Mesothelial cell of epicardium (in vitro differentiated cells): ENCODE data around the gene CDX2. TPM values are rescaled to one million over a fixed set of nuclear protein-coding genes. Genes with fewer than 3 reads are reported as not detected.
"Not testable (repeated sequence)": the region's sequence is repeated elsewhere in the genome, so short reads cannot be mapped to it uniquely, and the experiment has no call there.

ENCODE experiments used
- DNase-seq, 2 experiments: peaks; one replicate each; pipeline ENCODE4 v3.0.0; 2021; ENCODE audit warnings: low spot score in 2 of 2; ENCODE audit not compliant: unreplicated experiment in 2 of 2
- H3K27ac Mint-ChIP-seq: 2 replicates; pipeline ENCODE4 v1.8.0; 2021; ENCODE audit warnings: mixed read lengths
- H3K27me3 Mint-ChIP-seq: 2 replicates; pipeline ENCODE4 v1.8.0; 2021; ENCODE audit warnings: low read depth, mixed read lengths
- H3K36me3 Mint-ChIP-seq: 2 replicates; pipeline ENCODE4 v1.8.0; 2021; ENCODE audit warnings: mixed read lengths
- H3K4me1 Mint-ChIP-seq: 2 replicates; pipeline ENCODE4 v1.8.0; 2021; ENCODE audit warnings: mixed read lengths
- H3K4me3 Mint-ChIP-seq: 2 replicates; pipeline ENCODE4 v1.8.0; 2021; ENCODE audit warnings: mild to moderate bottlenecking, moderate library complexity, mixed read lengths
- H3K9me3 Mint-ChIP-seq: 2 replicates; pipeline ENCODE4 v1.8.0; 2021; ENCODE audit warnings: mixed read lengths
- CTCF ChIP-seq: fragments of 200-600 bp; sonication (generic); IDR thresholded peaks from one replicate; pipeline ENCODE4 v1.5.0; 2021; ENCODE audit warnings: antibody characterized with exemption; ENCODE audit not compliant: unreplicated experiment
- total RNA-seq: library from RNA; stranded (reverse); gene quantifications from 3 replicates; pipeline ENCODE4 v1.2.1, GENCODE V29; 2021

The CDX2 gene
- total RNA-seq, 1 donor from 2014 or later = 0.16 TPM

- no peaks in the 10 kb centered on the region for H3K36me3 Mint-ChIP-seq
- peak overlapping the region; percentile 30 for H3K4me3 Mint-ChIP-seq
- no peak for DNase-seq
- peaks cover 32% of the 10 kb centered on the region for H3K4me1 Mint-ChIP-seq
- no peak overlapping the region for H3K27ac Mint-ChIP-seq
- H3K9me3 Mint-ChIP-seq = no peaks in the 10 kb centered on the region
- TF ChIP-seq CTCF = no peak
- H3K27me3 Mint-ChIP-seq = peaks cover 99% of the 10 kb centered on the region
These were observed 3.1 kb downstream of the CDX2 start for GRCh38 chr13:27965740-27966640.

- Mint-ChIP-seq H3K36me3 (no peaks in the 10 kb centered on the region), H3K27me3 (peaks cover 98% of the 10 kb centered on the region), H3K9me3 (no peaks in the 10 kb centered on the region), H3K27ac (no peak overlapping the region), H3K4me1 (peaks cover 35% of the 10 kb centered on the region), H3K4me3 (no peak overlapping the region)
- TF ChIP-seq CTCF = no peak
- no peak for DNase-seq
These were observed 3.8 kb downstream of the CDX2 start for GRCh38 chr13:27965343-27965739.

GRCh38 chr13:27964741-27965323, 4.3 kb downstream of the CDX2 start:
- DNase-seq = no peak
- Mint-ChIP-seq H3K4me3 (no peak overlapping the region), H3K9me3 (no peaks in the 10 kb centered on the region), H3K27me3 (peaks cover 98% of the 10 kb centered on the region), H3K36me3 (no peaks in the 10 kb centered on the region), H3K27ac (no peak overlapping the region), H3K4me1 (peaks cover 38% of the 10 kb centered on the region)
- TF ChIP-seq CTCF = no peak

GRCh38 chr13:27964206-27964605, 4.9 kb downstream of the CDX2 start:
- not testable (repeated sequence) for H3K9me3 Mint-ChIP-seq, H3K36me3 Mint-ChIP-seq, H3K4me3 Mint-ChIP-seq, DNase-seq, H3K27ac Mint-ChIP-seq
- Mint-ChIP-seq H3K4me1 (peaks cover 36% of the 10 kb centered on the region), H3K27me3 (peaks cover 98% of the 10 kb centered on the region)

GRCh38 chr13:27963491-27963890, 5.6 kb downstream of the CDX2 start:
- H3K27ac Mint-ChIP-seq = no peak overlapping the region
- no peaks in the 10 kb centered on the region for H3K9me3 Mint-ChIP-seq
- TF ChIP-seq CTCF = no peak
- DNase-seq = no peak
- no peak overlapping the region for H3K4me3 Mint-ChIP-seq
- no peaks in the 10 kb centered on the region for H3K36me3 Mint-ChIP-seq
- H3K4me1 Mint-ChIP-seq = peaks cover 34% of the 10 kb centered on the region
- peaks cover 97% of the 10 kb centered on the region for H3K27me3 Mint-ChIP-seq

- no peak for TF ChIP-seq CTCF
- H3K4me3 Mint-ChIP-seq = no peak overlapping the region
- H3K36me3 Mint-ChIP-seq = no peaks in the 10 kb centered on the region
- H3K27me3 Mint-ChIP-seq = peaks cover 97% of the 10 kb centered on the region
- H3K4me1 Mint-ChIP-seq = peaks cover 33% of the 10 kb centered on the region
- H3K9me3 Mint-ChIP-seq = no peaks in the 10 kb centered on the region
- H3K27ac Mint-ChIP-seq = no peak overlapping the region
- no peak for DNase-seq
These were observed 6.1 kb downstream of the CDX2 start for GRCh38 chr13:27962982-27963381.
